HepG2 (cell line): Measurements from ENCODE around the gene DNM3. TPM values are rescaled to one million over a fixed set of nuclear protein-coding genes. Genes with fewer than 3 reads are reported as not detected.

Experiments
- ATAC-seq: fragments of 200-7000 bp; cut with Tn5 transposase; 3 replicates; pipeline ENCODE4 v1.9.1; 2020; ENCODE audit warnings: mild to moderate bottlenecking, moderate library complexity
- BruUV-seq: library from RNA; stranded (reverse); fragments of 400-500 nt; replicated peaks from 2 replicates; lab custom pipeline; 2021; lab: Mats Ljungman, UMichigan
- CTCF ChIA-PET: fragments of 300-600 bp; formaldehyde crosslinking; extraction: SDS; loops from one replicate; lab custom pipeline; 2021; ENCODE audit warnings: low total read pairs, inconsistent platforms, low intra/inter-chr PET ratio; lab: Yijun Ruan, JAX
- POLR2A ChIA-PET: fragments of 350-600 bp; sonication (Branson Sonifier 250); formaldehyde crosslinking; loops from one replicate; lab custom pipeline; 2020; ENCODE audit warnings: antibody characterized with exemption, inconsistent platforms; lab: Yijun Ruan, JAX
- DNase-seq: peaks from one replicate; pipeline ENCODE4 v3.0.0-alpha.2; 2015; ENCODE audit warnings: low spot score
- FAIRE-seq: peaks from 3 replicates; lab custom pipeline; 2011; peaks lifted over from hg19 to GRCh38; lab: Jason Lieb, UNC
- H2AFZ ChIP-seq: one replicate; pipeline ENCODE4 v1.6.1; 2011; ENCODE audit warnings: low read length, inconsistent platforms
- H3K27ac ChIP-seq: fragments of 300-600 bp; 3 replicates; pipeline ENCODE4 v1.8.0; 2011; ENCODE audit warnings: mixed run types, mild to moderate bottlenecking, mixed read lengths, low read length, inconsistent platforms; ENCODE audit not compliant: insufficient read depth; ENCODE audit errors: extremely low read length
- H3K27me3 ChIP-seq, 2 experiments: fragments of 200-600 bp in 1 of 2; 2 replicates in 1 of 2; 3 replicates in 1 of 2; pipeline versions ENCODE4 v1.6.0 to v1.8.0; 2011; ENCODE audit warnings: low read length in 2 of 2, mild to moderate bottlenecking in 2 of 2, moderate library complexity in 2 of 2, inconsistent platforms in 1 of 2; ENCODE audit not compliant: insufficient read depth in 2 of 2, control insufficient read depth in 1 of 2
- H3K36me3 ChIP-seq, 2 experiments: fragments of 200-600 bp in 1 of 2; replicated peaks in 1 of 2; 2 replicates in 1 of 2; 3 replicates in 1 of 2; pipeline versions ENCODE4 v1.5.1 to v1.8.0; 2011; ENCODE audit warnings: low read length in 2 of 2, inconsistent platforms in 1 of 2; ENCODE audit not compliant: insufficient read depth in 2 of 2, control insufficient read depth in 1 of 2
- H3K4me1 ChIP-seq: 2 replicates; pipeline ENCODE4 v1.5.1; 2012; ENCODE audit warnings: low read length, inconsistent platforms; ENCODE audit not compliant: insufficient read depth
- H3K4me2 ChIP-seq: 2 replicates; pipeline ENCODE4 v1.6.0; 2011; ENCODE audit warnings: low read depth, low read length, inconsistent platforms
- H3K4me3 ChIP-seq, 3 experiments: fragments of 200-600 bp in 1 of 3; sonication (generic), shearing (Covaris generic) in 1 of 3; replicated peaks in 1 of 3; 2 replicates each; pipeline ENCODE4 v1.5.1; 2011 to 2016; ENCODE audit warnings: low read length in 3 of 3, inconsistent platforms in 2 of 3, low read depth in 2 of 3, mild to moderate bottlenecking in 2 of 3, control low read depth in 1 of 3, mixed read lengths in 1 of 3; ENCODE audit not compliant: insufficient read depth in 1 of 3
- H3K79me2 ChIP-seq: one replicate; pipeline ENCODE4 v1.6.1; 2011; ENCODE audit warnings: low read length, inconsistent platforms; ENCODE audit not compliant: insufficient read depth
- H3K9ac ChIP-seq: 2 replicates; pipeline ENCODE4 v1.6.0; 2011; ENCODE audit warnings: mild to moderate bottlenecking, low read depth, low read length, inconsistent platforms; ENCODE audit not compliant: insufficient read depth
- H3K9me3 ChIP-seq: 2 replicates; pipeline ENCODE4 v1.5.1; 2012; ENCODE audit warnings: mild to moderate bottlenecking, low read length
- H4K20me1 ChIP-seq: 2 replicates; pipeline ENCODE4 v1.6.0; 2011; ENCODE audit warnings: inconsistent platforms, mild to moderate bottlenecking, low read length, moderate library complexity; ENCODE audit not compliant: insufficient read depth
- BHLHE40 ChIP-seq: IDR thresholded peaks from 2 replicates; pipeline ENCODE4 v1.6.1; 2011; ENCODE audit warnings: low read length, improper control_type of control experiment
- ELK4 ChIP-seq: sonication (generic); formaldehyde crosslinking; IDR thresholded peaks from 2 replicates; pipeline ENCODE4 v1.9.0; 2021; ENCODE audit warnings: missing genetic modification reagents, borderline replicate concordance
- HOXD1 ChIP-seq: sonication (generic); formaldehyde crosslinking; IDR thresholded peaks from 2 replicates; pipeline ENCODE4 v1.5.0; 2020; ENCODE audit warnings: missing genetic modification reagents
- JUNB ChIP-seq: sonication (generic); formaldehyde crosslinking; IDR thresholded peaks from 2 replicates; pipeline ENCODE4 v1.8.0; 2022; ENCODE audit warnings: missing genetic modification reagents, mild to moderate bottlenecking, borderline replicate concordance
- KAT7 ChIP-seq: IDR thresholded peaks from 2 replicates; pipeline ENCODE4 v1.6.1; 2018; ENCODE audit warnings: borderline replicate concordance, missing compliant biosample characterization
- MAFF ChIP-seq: IDR thresholded peaks from 2 replicates; pipeline ENCODE4 v1.6.1; 2011; ENCODE audit warnings: low read depth, low read length, improper control_type of control experiment
- MAFG ChIP-seq: sonication (generic); formaldehyde crosslinking; IDR thresholded peaks from 2 replicates; pipeline ENCODE4 v1.5.1; 2020; ENCODE audit warnings: mild to moderate bottlenecking, missing genetic modification reagents
- NR0B2 ChIP-seq: sonication (generic); formaldehyde crosslinking; IDR thresholded peaks from 2 replicates; pipeline ENCODE4 v1.4.0; 2020; ENCODE audit warnings: mild to moderate bottlenecking, missing genetic modification reagents
- NR2C2 ChIP-seq: sonication (generic); formaldehyde crosslinking; IDR thresholded peaks from 2 replicates; pipeline ENCODE4 v1.4.0; 2020; ENCODE audit warnings: missing genetic modification reagents, mild to moderate bottlenecking, moderate library complexity, borderline replicate concordance
- PRDM10 ChIP-seq: sonication (generic); formaldehyde crosslinking; IDR thresholded peaks from 2 replicates; pipeline ENCODE4 v1.4.0; 2020; ENCODE audit warnings: low read depth, missing genetic modification reagents
- RFX1 ChIP-seq: fragments of 450-650 bp; IDR thresholded peaks from 2 replicates; pipeline ENCODE4 v1.6.1; 2017
- ZFP36 ChIP-seq: fragments of 150-350 bp; IDR thresholded peaks from 2 replicates; pipeline ENCODE4 v1.6.1; 2018; ENCODE audit warnings: borderline replicate concordance, low read length, low read depth; ENCODE audit not compliant: partially characterized antibody
- ZNF589 ChIP-seq: sonication (generic); formaldehyde crosslinking; conservative IDR thresholded peaks from 2 replicates; pipeline ENCODE4 v1.8.0; 2022; ENCODE audit warnings: mild to moderate bottlenecking, moderate library complexity, missing genetic modification reagents
- ZNF724P ChIP-seq: sonication (generic); formaldehyde crosslinking; IDR thresholded peaks from 2 replicates; pipeline ENCODE4 v1.8.0; 2022; ENCODE audit warnings: missing genetic modification reagents, borderline replicate concordance
- WGBS: methylation state at CpG from one replicate; pipeline ENCODE4 v1.1.6; 2017; ENCODE audit warnings: low lambda C conversion rate; 5-methylcytosine and 5-hydroxymethylcytosine counted together
- in situ Hi-C: cut with HindIII; loops from 2 replicates; pipeline ENCODE4 v1.10.0; 2017; ENCODE audit warnings: low pct_unique_long_range_greater_than_20kb; ENCODE audit not compliant: extremely low pct_ligation_motif_present
- intact Hi-C: fragments of 100-400 bp; cut with micrococcal nuclease; formaldehyde crosslinking; loops from one replicate; pipeline ENCODE4 v1.10.0; 2022; ENCODE audit not compliant: unreplicated experiment
- polyA plus RNA-seq, 8 experiments: library from polyadenylated mRNA; depleted of rRNA in 3 of 8; stranded (reverse) in 7 of 8; unstranded in 1 of 8; fragments of >200 nt; fragmentation: Illumina TruSeq in 4 of 8; extraction: Trizol in 4 of 8; gene quantifications; 2 replicates each; pipeline versions ENCODE4 v1.2.1 to v1.2.3, GENCODE V29; 2011 to 2016; ENCODE audit warnings: low read depth in 4 of 8, missing spikeins in 1 of 8, mixed read lengths in 1 of 8; ENCODE audit not compliant: insufficient read depth in 1 of 8
- total RNA-seq, 5 experiments: library from RNA; depleted of rRNA; stranded (reverse); fragments of >200 nt; fragmentation: Illumina TruSeq; extraction: Trizol; gene quantifications; 2 replicates each; pipeline ENCODE4 v1.2.3, GENCODE V29; 2016; ENCODE audit warnings: low read depth in 1 of 5
- TF ChIP-seq, protein P1 (sequence below): sonication (generic); formaldehyde crosslinking; IDR thresholded peaks from 2 replicates; pipeline ENCODE4 v1.5.0; 2020; ENCODE audit warnings: missing genetic modification reagents

DNM3 gene
- total and polyA plus RNA-seq, 2 of the 13 experiments (the other 11 are each of a cell fraction or from before 2014, with no cell fraction given): 0.05 TPM; not detected in 1

- TF ChIP-seq ZFP36 (no peak), MAFF (no peak), JUNB (no peak), BHLHE40 (no peak), HOXD1 (CRISPR knock-in tag) (no peak), NR0B2 (CRISPR knock-in tag) (no peak), RFX1 (no peak), ZNF724P (no peak), KAT7 (CRISPR knock-in tag) (no peak), ELK4 (no peak), NR2C2 (no peak)
- TF ChIP-seq, protein P1, sequence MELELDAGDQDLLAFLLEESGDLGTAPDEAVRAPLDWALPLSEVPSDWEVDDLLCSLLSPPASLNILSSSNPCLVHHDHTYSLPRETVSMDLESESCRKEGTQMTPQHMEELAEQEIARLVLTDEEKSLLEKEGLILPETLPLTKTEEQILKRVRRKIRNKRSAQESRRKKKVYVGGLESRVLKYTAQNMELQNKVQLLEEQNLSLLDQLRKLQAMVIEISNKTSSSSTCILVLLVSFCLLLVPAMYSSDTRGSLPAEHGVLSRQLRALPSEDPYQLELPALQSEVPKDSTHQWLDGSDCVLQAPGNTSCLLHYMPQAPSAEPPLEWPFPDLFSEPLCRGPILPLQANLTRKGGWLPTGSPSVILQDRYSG (CRISPR knock-in tag): no peak
These were observed 541.1 kb downstream of the DNM3 start (continued) for GRCh38 chr1:172382406-172382805.

- Histone ChIP-seq H3K79me2 (no peaks in the 10 kb centered on the region), H2AFZ (no peak overlapping the region), H3K36me3 (no peaks in the 10 kb centered on the region), H3K9ac (no peak overlapping the region), H3K9me3 (no peaks in the 10 kb centered on the region), H3K4me1 (peaks cover 12% of the 10 kb centered on the region), H4K20me1 (no peaks in the 10 kb centered on the region), H3K27ac (no peak overlapping the region), H3K27me3 (no peaks in the 10 kb centered on the region), H3K4me3 (no peak overlapping the region), H3K4me2 (no peak overlapping the region)
- in situ Hi-C loops: no loop called here
- DNase-seq (no peak), FAIRE-seq (no peak), ATAC-seq (no peak)
- ChIA-PET CTCF (no interaction called here), POLR2A (no interaction called here)
- BruUV-seq: no TSS peak
- WGBS: 59% methylated on average over 4 of the region's 4 CpGs
- intact Hi-C loops: no loop called here
- TF ChIP-seq PRDM10 (CRISPR knock-in tag) (no peak), MAFG (CRISPR knock-in tag) (no peak), ZNF589 (CRISPR knock-in tag) (no peak)
These were observed 541.7 kb downstream of the DNM3 start for GRCh38 chr1:172382990-172383389.
